ENCODE results near the gene YPEL4. TPM values are rescaled to one million over a fixed set of nuclear protein-coding genes. Genes with fewer than 3 reads are reported as not detected.

The YPEL4 gene
- total and polyA plus RNA-seq, 2 donors from 2014 or later, result 0.82 to 0.88 TPM

DNA sequence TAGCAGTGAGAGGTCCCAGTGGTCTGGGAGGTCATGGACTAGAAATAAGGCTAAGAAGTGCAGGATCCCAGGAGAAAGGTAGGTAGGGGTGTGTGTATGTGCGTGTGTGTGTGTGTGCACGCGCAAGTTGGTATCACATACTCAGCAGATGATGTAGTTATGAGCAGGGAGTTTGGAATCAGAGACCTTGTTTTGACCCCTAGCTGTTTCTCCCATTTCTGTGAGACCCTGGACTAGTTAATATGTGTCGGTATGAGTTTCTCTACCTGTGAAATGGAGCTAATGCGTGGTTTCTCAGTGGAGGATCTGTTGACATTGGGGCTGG is 50.9 kb downstream of the YPEL4 start:
- TF ChIP-seq CTCF (IDR thresholded peaks at IDR 0.05; ENCODE audit: borderline replicate concordance, extremely low read depth, insufficient read depth), result no peak
- Histone ChIP-seq H3K4me1 (ENCODE audit: control insufficient read depth in 2 of 3, insufficient read depth in 2 of 3, low read depth in 1 of 3, low read length in 3 of 3) (peaks cover 0 to 6% (median 3%) of the 10 kb centered on the region in 3 donors), H3K27ac (ENCODE audit: low read depth in 2 of 2, low read length in 2 of 2) (peak overlapping the region; percentile 74 to 93), H3K27me3 (ENCODE audit: control insufficient read depth, insufficient read depth, low read length) (no peaks in the 10 kb centered on the region), H3K4me3 (ENCODE audit: low read length in 3 of 3) (peak overlapping the region; percentile 68 to 81 (median 70)), H3K36me3 (ENCODE audit: control insufficient read depth in 2 of 3, insufficient read depth in 3 of 3, low read length in 3 of 3) (peaks cover 0 to 4% (median 0%) of the 10 kb centered on the region in 3 donors), H3K9ac (ENCODE audit: low read length in 3 of 3) (peak overlapping the region in 2 of 3 donors; percentile 53 to 59), H3K9me3 (ENCODE audit: control insufficient read depth in 2 of 3, insufficient read depth in 1 of 3, low read length in 3 of 3) (no peaks in the 10 kb centered on the region)
- no peak for FAIRE-seq
- intact Hi-C loops (cut with DNase I), result no loop called here
- DNase-seq, result peak in 4 of 5 donors; percentile 18 to 46 (median 26)

DNA sequence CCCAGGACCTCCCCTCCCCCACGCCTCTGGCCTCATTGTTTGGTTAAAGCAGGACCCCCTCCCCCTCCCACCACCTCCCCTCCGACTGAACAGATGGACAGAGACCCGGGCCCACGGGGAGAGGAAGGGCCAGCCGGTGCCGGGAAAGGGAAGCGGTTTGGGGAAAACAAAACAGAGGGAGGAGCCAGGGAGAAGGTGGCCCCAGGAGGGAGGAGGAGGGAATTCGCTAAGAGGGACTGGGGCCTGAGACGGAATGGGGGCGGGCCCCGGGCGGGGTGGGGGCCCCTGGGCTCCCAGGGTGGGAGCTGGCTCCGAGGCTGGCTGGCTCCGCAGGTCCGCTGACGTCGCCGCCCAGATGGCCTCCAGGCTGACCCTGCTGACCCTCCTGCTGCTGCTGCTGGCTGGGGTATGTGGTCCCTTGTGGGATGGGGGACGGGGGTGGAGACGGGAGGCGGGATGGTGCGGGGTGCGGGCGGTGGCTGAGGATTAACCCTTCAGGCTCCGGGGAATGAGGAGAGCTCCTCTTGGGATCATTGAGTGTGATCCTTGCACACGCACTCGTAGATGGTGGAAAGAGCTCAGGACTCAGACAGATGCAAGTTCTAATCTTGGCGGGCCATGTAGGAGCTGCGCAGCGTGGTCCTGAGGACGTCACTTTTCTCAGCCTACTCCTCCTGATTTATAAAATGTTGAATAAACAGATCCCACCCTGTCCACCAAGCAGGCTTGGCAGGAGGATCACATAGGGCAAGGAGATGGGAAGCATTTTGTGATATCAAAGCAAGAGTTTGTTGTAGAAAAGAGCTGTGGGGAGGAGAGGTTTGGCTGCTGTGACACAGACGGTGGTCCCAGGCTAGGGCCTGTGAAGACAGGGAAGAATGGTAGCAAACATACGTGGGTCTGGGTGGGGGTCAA is 51.5 kb downstream of the YPEL4 start:
- FAIRE-seq (no peak), DNase-seq (peak; percentile 88 to 96 (median 93))
- Histone ChIP-seq H3K27ac (ENCODE audit: low read depth in 2 of 2, low read length in 2 of 2) (peak overlapping the region; percentile 74 to 93), H3K9ac (ENCODE audit: low read length in 3 of 3) (peak overlapping the region; percentile 46 to 68 (median 59)), H3K9me3 (ENCODE audit: control insufficient read depth in 2 of 3, insufficient read depth in 1 of 3, low read length in 3 of 3) (no peaks in the 10 kb centered on the region), H3K4me3 (ENCODE audit: low read length in 3 of 3) (peak overlapping the region; percentile 68 to 81 (median 70)), H3K4me1 (ENCODE audit: control insufficient read depth in 2 of 3, insufficient read depth in 2 of 3, low read depth in 1 of 3, low read length in 3 of 3) (peaks cover 0 to 6% (median 3%) of the 10 kb centered on the region in 3 donors), H3K36me3 (ENCODE audit: control insufficient read depth in 2 of 3, insufficient read depth in 3 of 3, low read length in 3 of 3) (peaks cover 0 to 4% (median 0%) of the 10 kb centered on the region in 3 donors), H3K27me3 (ENCODE audit: control insufficient read depth, insufficient read depth, low read length) (no peaks in the 10 kb centered on the region)
- intact Hi-C loops (cut with DNase I), result no loop called here
- no peak for TF ChIP-seq CTCF (IDR thresholded peaks at IDR 0.05; ENCODE audit: borderline replicate concordance, extremely low read depth, insufficient read depth)

- H3K36me3 ChIP-seq (ENCODE audit: control insufficient read depth in 2 of 3, insufficient read depth in 3 of 3, low read length in 3 of 3), result peaks cover 0 to 4% (median 0%) of the 10 kb centered on the region in 3 donors
- DNase-seq (peak in 4 of 5 donors; percentile 66 to 93 (median 79)), FAIRE-seq (no peak)
- H3K9me3 ChIP-seq (ENCODE audit: control insufficient read depth in 2 of 3, insufficient read depth in 1 of 3, low read length in 3 of 3), result no peaks in the 10 kb centered on the region
- H3K27me3 ChIP-seq (ENCODE audit: control insufficient read depth, insufficient read depth, low read length), result no peaks in the 10 kb centered on the region
- peak within 1 kb of the TSS; percentile 74 to 93 for H3K27ac ChIP-seq (ENCODE audit: low read depth in 2 of 2, low read length in 2 of 2)
- intact Hi-C loops (cut with DNase I), result no loop called here
- peaks cover 0 to 6% (median 3%) of the 10 kb centered on the region in 3 donors for H3K4me1 ChIP-seq (ENCODE audit: control insufficient read depth in 2 of 3, insufficient read depth in 2 of 3, low read depth in 1 of 3, low read length in 3 of 3)
- peak within 1 kb of the TSS; percentile 68 to 81 (median 70) for H3K4me3 ChIP-seq (ENCODE audit: low read length in 3 of 3)
- no peak for TF ChIP-seq CTCF (IDR thresholded peaks at IDR 0.05; ENCODE audit: borderline replicate concordance, extremely low read depth, insufficient read depth)
- peak within 1 kb of the TSS; percentile 46 to 68 (median 59) for H3K9ac ChIP-seq (ENCODE audit: low read length in 3 of 3)
Observed at GRCh38 chr11:57597461-57597915, 52.2 kb downstream of the YPEL4 start, which contains the start of gene SERPING1. Gene SERPING1, plus strand, starts transcription at chr11:57597685. Its CDS starts 586 bp downstream, at chr11:57598271.

Measured in kidney (tissue), 14 donors.